ENCODE results near the gene MGP.

DNA sequence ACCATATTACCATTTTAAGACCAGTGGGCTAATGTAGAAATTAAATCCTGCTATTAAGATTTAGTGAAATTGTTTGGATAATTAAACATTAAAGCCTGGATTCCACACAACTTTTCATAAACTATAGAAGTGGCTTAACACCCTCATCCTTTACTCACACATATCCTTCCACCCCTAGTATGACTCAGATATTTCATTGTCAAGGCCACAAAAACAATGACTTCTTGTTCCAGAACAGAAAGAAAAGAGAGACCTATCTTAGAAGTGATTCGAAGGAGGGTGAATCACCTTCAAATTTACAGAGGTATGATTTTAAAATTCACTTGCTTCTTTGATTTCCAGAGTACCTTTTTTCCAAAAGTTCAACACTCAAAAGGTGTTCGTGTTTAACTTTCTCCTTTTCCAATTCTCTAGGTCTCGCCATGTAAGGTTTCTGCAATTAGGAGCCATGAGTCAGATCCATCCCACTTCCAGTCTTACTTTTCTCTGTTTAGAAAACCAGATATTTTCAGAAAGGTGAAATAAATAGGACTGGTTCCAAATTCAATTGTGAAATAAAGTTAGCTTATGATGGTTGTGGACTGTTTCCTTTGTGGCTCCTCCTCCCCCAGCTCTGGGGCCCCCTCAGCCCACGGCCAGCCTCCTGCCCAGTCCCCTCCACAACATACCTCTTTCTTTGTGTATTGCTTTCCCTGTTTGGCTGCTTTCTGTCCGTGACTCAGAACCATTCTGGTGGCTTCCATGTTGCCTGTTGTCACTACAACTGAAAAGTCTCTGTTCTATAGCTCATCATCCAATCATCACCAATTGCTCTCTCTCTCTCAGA lies 24.6 kb upstream of the MGP start:
- TF ChIP-seq POLR2A (IDR thresholded peaks at IDR 0.05; ENCODE audit: low read depth, low read length) (no peak), POLR2AphosphoS5 (IDR thresholded peaks at IDR 0.05; ENCODE audit: low read depth, low read length) (no peak), TAF1 (IDR thresholded peaks at IDR 0.05; ENCODE audit: borderline replicate concordance, low read depth, low read length) (no peak)

Measured in GM12892 (cell line).